Measurements from ENCODE around the gene PLEKHG5. TPM values are rescaled to one million over a fixed set of nuclear protein-coding genes. Genes with fewer than 3 reads are reported as not detected.

The PLEKHG5 gene
- polyA plus RNA-seq, 3 donors = 0.03 TPM; not detected in 2

DNA sequence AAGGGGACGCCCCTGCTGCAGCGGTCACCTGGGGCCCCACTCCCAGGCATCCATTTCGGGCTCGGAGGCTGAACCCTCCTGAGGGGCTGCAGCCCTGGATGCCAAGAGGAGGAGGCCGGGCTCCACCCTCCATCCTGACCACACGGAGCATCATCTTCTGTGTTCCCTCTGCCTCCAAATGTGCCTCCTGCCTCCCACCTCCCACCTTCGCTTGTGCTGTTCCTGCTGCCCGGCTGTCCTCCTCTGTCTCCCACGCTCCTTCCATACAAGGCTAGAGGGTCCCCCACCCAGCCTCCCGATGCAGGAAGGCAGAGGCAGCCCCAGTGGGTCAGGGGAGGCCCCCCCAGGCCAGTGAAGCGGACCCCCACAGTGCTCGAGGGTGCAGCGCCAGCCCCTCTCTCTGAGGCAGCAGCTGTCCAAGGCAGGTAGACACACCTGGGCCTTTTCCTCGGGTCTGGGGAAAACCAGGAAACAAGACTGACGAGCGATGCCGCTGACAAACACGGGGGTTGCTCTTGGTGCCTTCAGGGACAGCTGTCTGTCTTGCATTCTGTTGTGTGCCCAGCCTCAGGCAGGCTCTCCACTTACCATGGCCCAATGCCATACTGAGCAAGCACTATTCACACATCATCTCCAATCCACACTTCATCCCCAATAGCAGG is 16.8 kb upstream of the PLEKHG5 start:
- H3K4me3 Mint-ChIP-seq = no peak overlapping the region
- Histone ChIP-seq H2AFZ (ENCODE audit: insufficient read depth, low read depth, low read length, poor library complexity, severe bottlenecking) (no peak overlapping the region), H3K27ac (ENCODE audit: low read depth in 1 of 2, low read length in 2 of 2) (no peak overlapping the region), H3K9me3 (replicated peaks in 1 of 2; ENCODE audit: control insufficient read depth in 1 of 2, insufficient read depth in 1 of 2, low read length in 2 of 2) (no peaks in the 10 kb centered on the region), H3K27me3 (ENCODE audit: control insufficient read depth in 2 of 2, insufficient read depth in 2 of 2, low read length in 2 of 2) (no peaks in the 10 kb centered on the region), H3K4me2 (replicated peaks; ENCODE audit: extremely low read depth, low read length, poor library complexity, severe bottlenecking) (no peak overlapping the region), H3K9ac (ENCODE audit: insufficient read depth, low read length, poor library complexity, severe bottlenecking) (no peak overlapping the region), H3K79me2 (ENCODE audit: insufficient read depth, low read length) (no peaks in the 10 kb centered on the region), H3K4me1 (ENCODE audit: control insufficient read depth in 1 of 2, insufficient read depth in 2 of 2, low read length in 2 of 2) (peaks cover 0 to 3% of the 10 kb centered on the region in 2 donors), H4K20me1 (ENCODE audit: insufficient read depth, low read length) (no peaks in the 10 kb centered on the region), H3K4me3 (replicated peaks in 1 of 3; ENCODE audit: low read depth in 2 of 3, low read length in 3 of 3) (no peak overlapping the region), H3K36me3 (replicated peaks in 1 of 2; ENCODE audit: control insufficient read depth in 1 of 2, insufficient read depth in 2 of 2, low read length in 2 of 2) (no peaks in the 10 kb centered on the region)
- intact Hi-C loops (cut with micrococcal nuclease) = no loop called here
- no peaks in the 10 kb centered on the region for H3K36me3 Mint-ChIP-seq
- H3K9me3 Mint-ChIP-seq = no peaks in the 10 kb centered on the region
- peaks cover 1 to 7% (median 5%) of the 10 kb centered on the region in 3 donors for H3K27me3 Mint-ChIP-seq (ENCODE audit: low read depth in 3 of 3)
- DNase-seq = no peak
- no peak for TF ChIP-seq CTCF (IDR thresholded peaks at IDR 0.05)
- H3K27ac Mint-ChIP-seq = no peak overlapping the region
- peaks cover 2% of the 10 kb centered on the region for H3K4me1 Mint-ChIP-seq
- 89% methylated on average over 16 of the region's 18 CpGs for WGBS (ENCODE audit: insufficient coverage)

DNA sequence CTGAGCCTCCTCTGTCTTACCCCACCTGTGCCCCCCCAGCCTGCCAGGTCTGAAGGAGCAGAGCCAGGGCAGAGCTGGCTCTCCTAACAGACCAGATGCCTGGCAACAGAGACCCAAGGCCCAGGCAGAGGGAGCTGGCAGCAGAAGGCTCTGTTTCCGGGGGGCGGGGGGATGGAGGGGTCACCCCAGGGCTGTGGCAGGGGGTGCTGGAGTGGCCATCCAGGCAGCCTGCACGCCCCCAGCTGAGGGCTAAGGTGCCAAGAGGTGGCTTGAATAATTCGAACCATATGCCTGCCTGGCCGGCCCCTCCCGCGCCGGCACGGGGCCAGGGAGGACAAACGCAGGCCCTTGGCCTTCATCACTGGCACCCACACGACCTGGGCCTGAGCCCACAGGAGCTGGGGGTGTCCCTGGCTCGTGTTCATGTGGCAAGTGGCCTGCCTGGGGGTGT is 16.0 kb upstream of the PLEKHG5 start:
- Mint-ChIP-seq H3K36me3 (no peaks in the 10 kb centered on the region), H3K27ac (no peak overlapping the region), H3K27me3 (ENCODE audit: low read depth in 3 of 3) (peaks cover 1 to 7% (median 5%) of the 10 kb centered on the region in 3 donors), H3K4me3 (no peak overlapping the region), H3K4me1 (peaks cover 2% of the 10 kb centered on the region), H3K9me3 (no peaks in the 10 kb centered on the region)
- no peaks in the 10 kb centered on the region for H3K79me2 ChIP-seq (ENCODE audit: insufficient read depth, low read length)
- intact Hi-C loops (cut with micrococcal nuclease) = no loop called here
- no peaks in the 10 kb centered on the region for H3K36me3 ChIP-seq (replicated peaks in 1 of 2; ENCODE audit: control insufficient read depth in 1 of 2, insufficient read depth in 2 of 2, low read length in 2 of 2)
- H3K4me1 ChIP-seq (ENCODE audit: control insufficient read depth in 1 of 2, insufficient read depth in 2 of 2, low read length in 2 of 2) = peaks cover 0 to 3% of the 10 kb centered on the region in 2 donors
- no peak for TF ChIP-seq CTCF (IDR thresholded peaks at IDR 0.05)
- no peak for DNase-seq
- no peaks in the 10 kb centered on the region for H4K20me1 ChIP-seq (ENCODE audit: insufficient read depth, low read length)
- no peaks in the 10 kb centered on the region for H3K27me3 ChIP-seq (ENCODE audit: control insufficient read depth in 2 of 2, insufficient read depth in 2 of 2, low read length in 2 of 2)
- no peak overlapping the region for H3K9ac ChIP-seq (ENCODE audit: insufficient read depth, low read length, poor library complexity, severe bottlenecking)
- no peak overlapping the region for H3K4me3 ChIP-seq (replicated peaks in 1 of 3; ENCODE audit: low read depth in 2 of 3, low read length in 3 of 3)
- no peak overlapping the region for H3K4me2 ChIP-seq (replicated peaks; ENCODE audit: extremely low read depth, low read length, poor library complexity, severe bottlenecking)
- WGBS (ENCODE audit: insufficient coverage) = 91% methylated on average over 11 of the region's 12 CpGs
- no peaks in the 10 kb centered on the region for H3K9me3 ChIP-seq (replicated peaks in 1 of 2; ENCODE audit: control insufficient read depth in 1 of 2, insufficient read depth in 1 of 2, low read length in 2 of 2)
- H2AFZ ChIP-seq (ENCODE audit: insufficient read depth, low read depth, low read length, poor library complexity, severe bottlenecking) = no peak overlapping the region
- no peak overlapping the region for H3K27ac ChIP-seq (ENCODE audit: low read depth in 1 of 2, low read length in 2 of 2)

Data from CD14-positive monocyte (primary cell).